ENCODE data around the gene CEP44. TPM values are rescaled to one million over a fixed set of nuclear protein-coding genes. Genes with fewer than 3 reads are reported as not detected.

The CEP44 gene
- total and polyA plus RNA-seq, 2 experiments from 2014 or later: 6.6 to 19.0 TPM

DNA sequence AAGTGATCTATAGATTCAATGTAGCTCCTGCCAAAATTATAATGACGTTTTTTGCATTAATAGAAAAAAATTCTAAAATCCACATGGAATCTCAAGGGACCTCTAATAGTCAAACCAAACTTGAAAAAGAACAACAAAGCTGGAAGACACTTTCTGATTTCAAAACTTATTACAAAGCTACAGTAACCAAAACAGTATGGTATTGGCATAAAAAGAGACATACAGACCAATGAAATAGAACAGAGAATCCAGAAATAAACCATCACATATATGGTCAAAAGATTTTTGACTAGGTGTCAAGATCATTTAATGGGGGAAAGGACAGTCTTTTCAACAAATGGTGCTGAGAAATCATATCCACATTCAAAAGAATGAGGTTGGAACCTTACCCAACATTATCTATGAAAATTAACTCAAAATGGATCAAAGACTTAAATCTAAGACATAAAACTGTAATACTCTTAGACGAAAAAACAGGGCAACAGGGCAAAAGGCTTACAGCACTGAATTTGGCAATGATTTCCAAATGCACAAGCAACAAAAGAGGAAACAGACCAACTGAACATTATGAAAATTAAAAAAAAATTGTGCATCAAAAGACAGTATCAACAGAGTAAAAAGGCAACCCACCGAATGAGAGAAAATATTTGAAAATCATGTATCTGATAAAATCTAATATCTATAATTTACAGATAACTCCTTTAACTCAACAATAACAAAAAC is 4.1 kb upstream of the CEP44 start:
- no peaks in the 10 kb centered on the region for H3K27me3 ChIP-seq
- peaks cover 5% of the 10 kb centered on the region for H4K20me1 ChIP-seq (ENCODE audit: insufficient read depth, poor library complexity, severe bottlenecking)
- H3K36me3 ChIP-seq (replicated peaks; ENCODE audit: insufficient read depth, low read depth): no peaks in the 10 kb centered on the region
- H3K9me3 ChIP-seq (ENCODE audit: low read depth): no peaks in the 10 kb centered on the region
- WGBS (ENCODE audit: low lambda C conversion rate, missing lambda C conversion rate): 91% methylated on average over 3 of the region's 3 CpGs
- H3K4me2 ChIP-seq: no peak overlapping the region
- H3K27ac ChIP-seq: no peak overlapping the region
- no peak for DNase-seq (ENCODE audit: low spot score)
- H3K9me2 ChIP-seq (replicated peaks; ENCODE audit: insufficient read depth): no peaks in the 10 kb centered on the region
- peaks cover 5% of the 10 kb centered on the region for H3K4me1 ChIP-seq (ENCODE audit: insufficient read depth)
- no peak overlapping the region for H2AFZ ChIP-seq
- no peak for TF ChIP-seq EZH2phosphoT487 (IDR thresholded peaks at IDR 0.05; ENCODE audit: low read depth, severe bottlenecking, unreplicated experiment)
- no peak for TF ChIP-seq EZH2 (IDR thresholded peaks at IDR 0.05; ENCODE audit: borderline replicate concordance)
- TF ChIP-seq, protein P1, sequence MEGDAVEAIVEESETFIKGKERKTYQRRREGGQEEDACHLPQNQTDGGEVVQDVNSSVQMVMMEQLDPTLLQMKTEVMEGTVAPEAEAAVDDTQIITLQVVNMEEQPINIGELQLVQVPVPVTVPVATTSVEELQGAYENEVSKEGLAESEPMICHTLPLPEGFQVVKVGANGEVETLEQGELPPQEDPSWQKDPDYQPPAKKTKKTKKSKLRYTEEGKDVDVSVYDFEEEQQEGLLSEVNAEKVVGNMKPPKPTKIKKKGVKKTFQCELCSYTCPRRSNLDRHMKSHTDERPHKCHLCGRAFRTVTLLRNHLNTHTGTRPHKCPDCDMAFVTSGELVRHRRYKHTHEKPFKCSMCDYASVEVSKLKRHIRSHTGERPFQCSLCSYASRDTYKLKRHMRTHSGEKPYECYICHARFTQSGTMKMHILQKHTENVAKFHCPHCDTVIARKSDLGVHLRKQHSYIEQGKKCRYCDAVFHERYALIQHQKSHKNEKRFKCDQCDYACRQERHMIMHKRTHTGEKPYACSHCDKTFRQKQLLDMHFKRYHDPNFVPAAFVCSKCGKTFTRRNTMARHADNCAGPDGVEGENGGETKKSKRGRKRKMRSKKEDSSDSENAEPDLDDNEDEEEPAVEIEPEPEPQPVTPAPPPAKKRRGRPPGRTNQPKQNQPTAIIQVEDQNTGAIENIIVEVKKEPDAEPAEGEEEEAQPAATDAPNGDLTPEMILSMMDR (IDR thresholded peaks at IDR 0.05; ENCODE audit: poor library complexity): no peak
- peaks cover 84% of the 10 kb centered on the region for H3K79me2 ChIP-seq
- H3K4me3 ChIP-seq: no peak overlapping the region

- H3K27ac ChIP-seq: no peak overlapping the region
- H3K4me1 ChIP-seq (ENCODE audit: insufficient read depth): peaks cover 5% of the 10 kb centered on the region
- no peak overlapping the region for H2AFZ ChIP-seq
- no peaks in the 10 kb centered on the region for H3K36me3 ChIP-seq (replicated peaks; ENCODE audit: insufficient read depth, low read depth)
- no peaks in the 10 kb centered on the region for H3K9me2 ChIP-seq (replicated peaks; ENCODE audit: insufficient read depth)
- TF ChIP-seq, protein P1 (IDR thresholded peaks at IDR 0.05; ENCODE audit: poor library complexity): no peak
- no peak for TF ChIP-seq EZH2 (IDR thresholded peaks at IDR 0.05; ENCODE audit: borderline replicate concordance)
- TF ChIP-seq EZH2phosphoT487 (IDR thresholded peaks at IDR 0.05; ENCODE audit: low read depth, severe bottlenecking, unreplicated experiment): no peak
- H4K20me1 ChIP-seq (ENCODE audit: insufficient read depth, poor library complexity, severe bottlenecking): no peaks in the 10 kb centered on the region
- peak overlapping the region; percentile 71 for H3K4me2 ChIP-seq
- H3K4me3 ChIP-seq: no peak overlapping the region
- peaks cover 84% of the 10 kb centered on the region for H3K79me2 ChIP-seq
- DNase-seq (ENCODE audit: low spot score): no peak
- no peaks in the 10 kb centered on the region for H3K9me3 ChIP-seq (ENCODE audit: low read depth)
- no peaks in the 10 kb centered on the region for H3K27me3 ChIP-seq
- 92% methylated on average over 5 of the region's 5 CpGs for WGBS (ENCODE audit: low lambda C conversion rate, missing lambda C conversion rate)
Observed at GRCh38 chr4:174281182-174281737, 2.5 kb upstream of the CEP44 start.

DNA sequence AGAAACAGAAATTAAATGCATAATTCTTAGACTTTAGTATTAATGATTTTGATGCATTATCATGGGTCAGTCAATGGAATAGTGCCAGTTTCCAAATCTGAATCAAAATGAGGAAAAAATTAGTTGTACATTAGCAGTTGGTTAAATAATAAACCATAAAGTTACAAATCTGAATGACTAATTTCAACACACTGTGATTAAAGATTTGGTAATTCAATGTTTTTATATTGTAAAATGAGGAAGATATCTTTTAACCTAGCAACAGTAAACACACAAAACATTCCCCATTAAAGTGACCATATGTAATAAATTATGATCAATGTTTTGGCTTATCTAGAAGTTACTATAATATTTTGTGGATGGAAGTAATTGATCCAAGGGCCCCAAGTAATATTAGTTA is 1.8 kb upstream of the CEP44 start:
- DNase-seq (ENCODE audit: low spot score): no peak
- no peak overlapping the region for H3K4me3 ChIP-seq
- peaks cover 5% of the 10 kb centered on the region for H3K4me1 ChIP-seq (ENCODE audit: insufficient read depth)
- no peaks in the 10 kb centered on the region for H3K9me3 ChIP-seq (ENCODE audit: low read depth)
- H3K79me2 ChIP-seq: peaks cover 84% of the 10 kb centered on the region
- H3K27ac ChIP-seq: no peak overlapping the region
- H4K20me1 ChIP-seq (ENCODE audit: insufficient read depth, poor library complexity, severe bottlenecking): no peaks in the 10 kb centered on the region
- TF ChIP-seq, protein P1 (IDR thresholded peaks at IDR 0.05; ENCODE audit: poor library complexity): no peak
- TF ChIP-seq EZH2 (IDR thresholded peaks at IDR 0.05; ENCODE audit: borderline replicate concordance): no peak
- no peak for TF ChIP-seq EZH2phosphoT487 (IDR thresholded peaks at IDR 0.05; ENCODE audit: low read depth, severe bottlenecking, unreplicated experiment)
- H2AFZ ChIP-seq: no peak overlapping the region
- H3K36me3 ChIP-seq (replicated peaks; ENCODE audit: insufficient read depth, low read depth): no peaks in the 10 kb centered on the region
- no peaks in the 10 kb centered on the region for H3K9me2 ChIP-seq (replicated peaks; ENCODE audit: insufficient read depth)
- H3K27me3 ChIP-seq: no peaks in the 10 kb centered on the region
- H3K4me2 ChIP-seq: peak overlapping the region; percentile 71
